GM10248 (cell line): Measurements from ENCODE around the gene LAD1.
A peak's percentile ranks its signal among the peaks of the same experiment; 100 is the strongest.

Source experiments
- CTCF ChIA-PET: fragments of 300-600 bp; sonication (Branson Sonifier 250); formaldehyde crosslinking; extraction: SDS; loops from one replicate; lab custom pipeline; 2021; ENCODE audit warnings: antibody characterized with exemption; lab: Yijun Ruan, JAX
- POLR2A ChIA-PET: fragments of 350-650 bp; sonication (Branson Sonifier 250); formaldehyde crosslinking; extraction: SDS; loops from one replicate; lab custom pipeline; 2020; ENCODE audit warnings: antibody characterized with exemption; lab: Yijun Ruan, JAX
- DNase-seq: peaks from one replicate; pipeline ENCODE4 v3.0.0; 2012; ENCODE audit errors: extremely low spot score
- CTCF ChIP-seq: IDR thresholded peaks from 2 replicates; pipeline ENCODE4 v1.5.1; 2012; ENCODE audit warnings: mild to moderate bottlenecking, low read depth; ENCODE audit errors: extremely low read depth, missing control alignments, control extremely low read depth

The LAD1 gene

GRCh38 chr1:201347498-201348210 lies 51.5 kb downstream of the LAD1 start:
- no peak for TF ChIP-seq CTCF
- ChIA-PET POLR2A (no interaction called here), CTCF (interaction anchor here (0.7 to 5.2 kb wide), 24 partner anchors 10 to 179 kb away, joined by 3 to 37 read pairs (median 4); no protein-coding TSS in a partner anchor)
- no peak for DNase-seq

GRCh38 chr1:201346987-201347386 lies 52.1 kb downstream of the LAD1 start:
- ChIA-PET POLR2A (no interaction called here), CTCF (interaction anchor here (0.9 to 5.2 kb wide), 13 partner anchors 11 to 92 kb away, joined by 3 to 37 read pairs (median 7); no protein-coding TSS in a partner anchor)
- no peak for DNase-seq
- TF ChIP-seq CTCF = no peak

- POLR2A ChIA-PET = no interaction called here
- peak; percentile 14 for TF ChIP-seq CTCF
- CTCF ChIA-PET = interaction anchor here (0.9 to 5.2 kb wide), 9 partner anchors 11 to 92 kb away, joined by 3 to 37 read pairs (median 8); no protein-coding TSS in a partner anchor
- DNase-seq = no peak
Observed at GRCh38 chr1:201346337-201346939, 52.7 kb downstream of the LAD1 start.

GRCh38 chr1:201345081-201345355 lies 54.1 kb downstream of the LAD1 start:
- POLR2A ChIA-PET = no interaction called here
- CTCF ChIA-PET = interaction anchor here (0.8 to 1.8 kb wide), 2 partner anchors 11 to 17 kb away, joined by 3 to 6 read pairs; no protein-coding TSS in a partner anchor
- DNase-seq = no peak
- no peak for TF ChIP-seq CTCF

GRCh38 chr1:201344206-201345080 lies 54.7 kb downstream of the LAD1 start:
- CTCF ChIA-PET = interaction anchor here (0.8 to 1.8 kb wide), 2 partner anchors 11 to 17 kb away, joined by 3 to 6 read pairs; no protein-coding TSS in a partner anchor
- POLR2A ChIA-PET = no interaction called here
- no peak for TF ChIP-seq CTCF
- DNase-seq = no peak

- DNase-seq = no peak
- ChIA-PET POLR2A (no interaction called here), CTCF (no interaction called here)
- TF ChIP-seq CTCF = no peak
Observed at GRCh38 chr1:201341377-201341776, 57.7 kb downstream of the LAD1 start.
